Endothelial cell of umbilical vein (primary cell): ENCODE measurements around the gene CTNNA2.

Source experiments
- CTCF ChIP-seq, 2 donors: IDR thresholded peaks; 1 replicate in 1 of 2; 2 replicates in 1 of 2; pipeline ENCODE4 v1.5.1; 2011; ENCODE audit warnings: low read length in 2 of 2, mild to moderate bottlenecking in 2 of 2, moderate library complexity in 2 of 2, control low read depth in 1 of 2, inconsistent platforms in 1 of 2, low read depth in 1 of 2; ENCODE audit not compliant: insufficient read depth in 1 of 2; ENCODE audit errors: extremely low read depth in 1 of 2
- EZH2 ChIP-seq: IDR thresholded peaks from 2 replicates; pipeline ENCODE4 v1.6.1; 2012; ENCODE audit warnings: borderline replicate concordance, low read depth, mild to moderate bottlenecking, moderate library complexity, low read length, inconsistent platforms; ENCODE audit not compliant: severe bottlenecking
- POLR2A ChIP-seq: IDR thresholded peaks from 2 replicates; pipeline ENCODE4 v1.6.1; 2012; ENCODE audit warnings: low read depth, mild to moderate bottlenecking, control low read depth, low read length
- POLR2AphosphoS5 ChIP-seq: IDR thresholded peaks from 2 replicates; pipeline ENCODE4 v1.6.1; 2012; ENCODE audit warnings: low read depth, mild to moderate bottlenecking, control low read depth, low read length, moderate library complexity; ENCODE audit not compliant: insufficient read depth
- TF ChIP-seq, protein P1 (sequence below): IDR thresholded peaks from 2 replicates; pipeline ENCODE4 v1.6.1; 2011; ENCODE audit not compliant: insufficient read depth, insufficient read length

DNA sequence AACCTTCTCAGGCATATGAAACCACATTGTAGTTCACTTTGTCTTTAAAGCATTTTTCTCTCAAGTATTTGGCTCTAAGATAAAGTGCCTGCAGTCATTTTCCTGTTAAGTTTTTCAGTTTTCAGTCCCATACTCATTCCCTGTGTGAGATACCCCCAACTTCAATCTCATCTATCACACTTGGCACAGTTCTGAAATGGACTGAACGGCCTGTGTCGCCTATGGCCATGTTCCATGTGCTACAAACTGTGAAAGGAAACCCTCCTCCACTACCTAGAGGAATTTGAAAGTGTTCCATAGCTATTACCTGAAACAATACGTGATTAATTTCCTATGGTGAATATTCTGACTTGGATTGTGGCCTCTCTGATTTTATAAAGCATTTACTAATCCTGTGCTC is 319.1 kb downstream of the CTNNA2 start:
- TF ChIP-seq CTCF (IDR thresholded peaks at IDR 0.05; ENCODE audit: extremely low read depth in 1 of 2, insufficient read depth in 1 of 2, low read depth in 1 of 2, low read length in 2 of 2) = no peak
- TF ChIP-seq POLR2A = no peak
- TF ChIP-seq, protein P1, sequence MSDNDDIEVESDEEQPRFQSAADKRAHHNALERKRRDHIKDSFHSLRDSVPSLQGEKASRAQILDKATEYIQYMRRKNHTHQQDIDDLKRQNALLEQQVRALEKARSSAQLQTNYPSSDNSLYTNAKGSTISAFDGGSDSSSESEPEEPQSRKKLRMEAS = no peak
- TF ChIP-seq POLR2AphosphoS5 = no peak
- no peak for TF ChIP-seq EZH2
